OCI-LY7 (cell line): Measurements from ENCODE around the gene ITGAD. TPM values are rescaled to one million over a fixed set of nuclear protein-coding genes. Genes with fewer than 3 reads are reported as not detected.
"Not testable (repeated sequence)": the region's sequence is repeated elsewhere in the genome, so short reads cannot be mapped to it uniquely, and the experiment has no call there.

Source experiments
- BruUV-seq: library from RNA; stranded (reverse); fragments of 400-500 nt; replicated peaks from 2 replicates; lab custom pipeline; 2021; lab: Mats Ljungman, UMichigan
- CTCF ChIA-PET: fragments of 300-600 bp; sonication (Branson Sonifier 250); formaldehyde crosslinking; loops from one replicate; lab custom pipeline; 2022; ENCODE audit warnings: antibody characterized with exemption; ENCODE audit not compliant: unreplicated experiment; lab: Charles Lee
- POLR2A ChIA-PET: fragments of 300-600 bp; sonication (Branson Sonifier 250); formaldehyde crosslinking; loops from one replicate; lab custom pipeline; 2022; ENCODE audit warnings: antibody characterized with exemption; lab: Charles Lee
- DNase-seq: peaks from one replicate; pipeline ENCODE4 v3.0.0-alpha.2; 2015; ENCODE audit warnings: low spot score
- H2AFZ ChIP-seq: fragments of 200-600 bp; sonication (generic), shearing (Covaris generic); 2 replicates; pipeline ENCODE4 v1.6.1; 2014; ENCODE audit warnings: mild to moderate bottlenecking, antibody characterized with exemption, low read length, moderate library complexity
- H3K27ac ChIP-seq: fragments of 200-600 bp; sonication (generic); 2 replicates; pipeline ENCODE4 v1.5.1; 2014; ENCODE audit warnings: mixed run types, low read depth, mild to moderate bottlenecking, moderate library complexity, low read length, inconsistent platforms; ENCODE audit not compliant: poor library complexity, severe bottlenecking
- H3K36me3 ChIP-seq: fragments of 200-600 bp; sonication (generic); 2 replicates; pipeline ENCODE4 v1.6.1; 2014; ENCODE audit warnings: mild to moderate bottlenecking, antibody characterized with exemption, low read length, moderate library complexity, mixed read lengths; ENCODE audit not compliant: insufficient read depth
- H3K4me1 ChIP-seq: fragments of 200-600 bp; sonication (generic); 2 replicates; pipeline ENCODE4 v1.5.1; 2014; ENCODE audit warnings: mild to moderate bottlenecking, low read length; ENCODE audit not compliant: insufficient read depth, poor library complexity, severe bottlenecking
- H3K4me2 ChIP-seq: fragments of 200-600 bp; sonication (generic); 2 replicates; pipeline ENCODE4 v1.6.1; 2014; ENCODE audit warnings: mild to moderate bottlenecking, low read length
- H3K4me3 ChIP-seq: fragments of 200-600 bp; sonication (generic); 2 replicates; pipeline ENCODE4 v1.5.1; 2014; ENCODE audit warnings: mild to moderate bottlenecking, low read depth, low read length; ENCODE audit not compliant: poor library complexity, severe bottlenecking
- H3K79me2 ChIP-seq: fragments of 200-600 bp; sonication (generic); 2 replicates; pipeline ENCODE4 v1.6.1; 2016; ENCODE audit warnings: low read depth, mild to moderate bottlenecking, low read length, moderate library complexity, mixed read lengths; ENCODE audit not compliant: insufficient read depth
- H3K9me2 ChIP-seq: fragments of 200-600 bp; sonication (generic); 2 replicates; pipeline ENCODE4 v1.6.1; 2016; ENCODE audit warnings: mild to moderate bottlenecking, low read length, mixed read lengths; ENCODE audit not compliant: insufficient read depth
- H3K9me3 ChIP-seq: fragments of 200-600 bp; sonication (generic); 2 replicates; pipeline ENCODE4 v1.6.1; 2014; ENCODE audit warnings: mild to moderate bottlenecking, mixed run types, low read length, mixed read lengths
- H4K20me1 ChIP-seq: fragments of 200-600 bp; sonication (generic); 2 replicates; pipeline ENCODE4 v1.6.1; 2014; ENCODE audit warnings: mild to moderate bottlenecking, antibody characterized with exemption, low read length, moderate library complexity, mixed read lengths; ENCODE audit not compliant: insufficient read depth
- EZH2phosphoT487 ChIP-seq: fragments of 200-600 bp; sonication (generic); IDR thresholded peaks from 2 replicates; pipeline ENCODE4 v1.6.1; 2018; ENCODE audit warnings: low read depth, borderline replicate concordance, mild to moderate bottlenecking, mixed run types, antibody characterized with exemption, low read length, moderate library complexity, mixed read lengths
- intact Hi-C: fragments of 100-400 bp; cut with micrococcal nuclease; formaldehyde crosslinking; loops from one replicate; pipeline ENCODE4 v1.10.0; 2022; ENCODE audit not compliant: unreplicated experiment
- total RNA-seq, 2 experiments: library from RNA; depleted of rRNA in 1 of 2; stranded (reverse); fragments of >200 nt in 1 of 2; shearing (Covaris generic) in 1 of 2; gene quantifications; 2 replicates each; pipeline ENCODE4 v1.2.3, GENCODE V29; 2014 to 2022
- TF ChIP-seq, protein P1 (sequence below): fragments of 200-600 bp; sonication (generic); conservative IDR thresholded peaks from 2 replicates; pipeline ENCODE4 v1.5.1; 2014; ENCODE audit warnings: mild to moderate bottlenecking, antibody characterized with exemption, low read length, moderate library complexity, mixed read lengths

The ITGAD gene
- total RNA-seq, 2 experiments from 2014 or later: not detected

- DNase-seq: no peak
- Histone ChIP-seq H4K20me1 (no peaks in the 10 kb centered on the region), H3K4me2 (peak overlapping the region; percentile 62), H3K36me3 (no peaks in the 10 kb centered on the region), H3K9me2 (no peaks in the 10 kb centered on the region), H3K27ac (no peak overlapping the region), H3K4me3 (peak overlapping the region; percentile 9), H2AFZ (peak overlapping the region; percentile 58), H3K9me3 (no peaks in the 10 kb centered on the region), H3K4me1 (peaks cover 23% of the 10 kb centered on the region), H3K79me2 (no peaks in the 10 kb centered on the region)
- ChIA-PET CTCF (no interaction called here), POLR2A (no interaction called here)
- TF ChIP-seq, protein P1, sequence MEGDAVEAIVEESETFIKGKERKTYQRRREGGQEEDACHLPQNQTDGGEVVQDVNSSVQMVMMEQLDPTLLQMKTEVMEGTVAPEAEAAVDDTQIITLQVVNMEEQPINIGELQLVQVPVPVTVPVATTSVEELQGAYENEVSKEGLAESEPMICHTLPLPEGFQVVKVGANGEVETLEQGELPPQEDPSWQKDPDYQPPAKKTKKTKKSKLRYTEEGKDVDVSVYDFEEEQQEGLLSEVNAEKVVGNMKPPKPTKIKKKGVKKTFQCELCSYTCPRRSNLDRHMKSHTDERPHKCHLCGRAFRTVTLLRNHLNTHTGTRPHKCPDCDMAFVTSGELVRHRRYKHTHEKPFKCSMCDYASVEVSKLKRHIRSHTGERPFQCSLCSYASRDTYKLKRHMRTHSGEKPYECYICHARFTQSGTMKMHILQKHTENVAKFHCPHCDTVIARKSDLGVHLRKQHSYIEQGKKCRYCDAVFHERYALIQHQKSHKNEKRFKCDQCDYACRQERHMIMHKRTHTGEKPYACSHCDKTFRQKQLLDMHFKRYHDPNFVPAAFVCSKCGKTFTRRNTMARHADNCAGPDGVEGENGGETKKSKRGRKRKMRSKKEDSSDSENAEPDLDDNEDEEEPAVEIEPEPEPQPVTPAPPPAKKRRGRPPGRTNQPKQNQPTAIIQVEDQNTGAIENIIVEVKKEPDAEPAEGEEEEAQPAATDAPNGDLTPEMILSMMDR: no peak
- no peak for TF ChIP-seq EZH2phosphoT487
- intact Hi-C loops: no loop called here
- BruUV-seq: no TSS peak
Measured at GRCh38 chr16:31439519-31439918, 46.4 kb downstream of the ITGAD start.

- BruUV-seq: no TSS peak
- POLR2A ChIA-PET: interaction anchor here (0.8 kb wide), 1 partner anchor 17 kb away, joined by 4 read pairs; no protein-coding TSS in a partner anchor
- CTCF ChIA-PET: no interaction called here
- TF ChIP-seq, protein P1: no peak
- no peak for TF ChIP-seq EZH2phosphoT487
- no peaks in the 10 kb centered on the region for H3K9me3 ChIP-seq
- no peak overlapping the region for H3K4me2 ChIP-seq
- H3K36me3 ChIP-seq: no peaks in the 10 kb centered on the region
- H3K4me1 ChIP-seq: peaks cover 23% of the 10 kb centered on the region
- no peaks in the 10 kb centered on the region for H3K79me2 ChIP-seq
- H4K20me1 ChIP-seq: no peaks in the 10 kb centered on the region
- intact Hi-C loops: loop anchor here (1.0 to 5.0 kb wide), 3 partner anchors 108 to 453 kb away; partner anchors contain the start of genes HSD3B7 and PYCARD
- no peak overlapping the region for H3K4me3 ChIP-seq
- H3K9me2 ChIP-seq: no peaks in the 10 kb centered on the region
- no peak overlapping the region for H2AFZ ChIP-seq
- no peak overlapping the region for H3K27ac ChIP-seq
- no peak for DNase-seq
Measured at GRCh38 chr16:31440516-31441184, 47.5 kb downstream of the ITGAD start.

DNA sequence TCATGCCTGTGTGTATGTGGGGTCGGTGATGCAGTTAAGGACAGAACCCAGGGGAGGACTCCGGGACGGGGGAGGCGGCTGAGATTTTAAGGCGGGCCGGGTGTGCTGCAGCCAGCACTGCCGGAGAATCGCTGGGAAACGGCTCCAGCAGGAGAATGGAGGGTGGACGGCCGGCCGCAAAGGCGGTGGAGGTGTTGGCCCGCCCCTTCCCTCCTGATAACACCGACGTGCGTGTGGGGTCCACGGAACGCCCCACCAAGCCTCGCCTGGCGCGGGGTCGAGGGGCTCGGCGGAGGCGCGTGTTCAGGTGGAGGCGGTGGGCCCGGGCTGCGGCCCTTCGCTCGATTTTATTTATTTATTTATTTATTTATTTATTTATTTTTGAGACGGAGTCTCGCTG, 48.8 kb downstream of the ITGAD start:
- no TSS peak for BruUV-seq
- Histone ChIP-seq H3K4me2 (no peak overlapping the region), H2AFZ (no peak overlapping the region)

GRCh38 chr16:31445931-31446330, 52.8 kb downstream of the ITGAD start:
- CTCF ChIA-PET, H3K4me1 ChIP-seq, H3K79me2 ChIP-seq, H3K9me3 ChIP-seq, H3K9me2 ChIP-seq, H3K36me3 ChIP-seq, H4K20me1 ChIP-seq, H2AFZ ChIP-seq, DNase-seq, BruUV-seq, H3K4me2 ChIP-seq, H3K4me3 ChIP-seq, intact Hi-C loops, H3K27ac ChIP-seq: not testable (repeated sequence)
- POLR2A ChIA-PET: interaction anchor here (0.6 kb wide), 1 partner anchor 27 kb away, joined by 3 read pairs; no protein-coding TSS in a partner anchor

More for the DNA sequence above, 48.8 kb downstream of the ITGAD start:
- ChIA-PET CTCF (no interaction called here), POLR2A (interaction anchor here (0.6 kb wide), 1 partner anchor 550 kb away, joined by 3 read pairs; no protein-coding TSS in a partner anchor)
- Histone ChIP-seq H3K79me2 (no peaks in the 10 kb centered on the region), H3K9me2 (no peaks in the 10 kb centered on the region), H3K4me3 (no peak overlapping the region), H3K9me3 (no peaks in the 10 kb centered on the region), H3K4me1 (peaks cover 23% of the 10 kb centered on the region), H3K36me3 (no peaks in the 10 kb centered on the region), H4K20me1 (no peaks in the 10 kb centered on the region), H3K27ac (no peak overlapping the region)
- no peak for TF ChIP-seq EZH2phosphoT487
- TF ChIP-seq, protein P1: no peak
- no peak for DNase-seq
- intact Hi-C loops: loop anchor here (1.0 to 5.0 kb wide), 3 partner anchors 110 to 455 kb away; partner anchors contain the start of genes HSD3B7 and PYCARD
